GM21367 (cell line): ENCODE measurements around the gene FYN.
"Not testable (repeated sequence)": the region's sequence is repeated elsewhere in the genome, so short reads cannot be mapped to it uniquely, and the experiment has no call there.

Source experiments
- ATAC-seq: cut with Tn5 transposase; IDR thresholded peaks from one replicate; pipeline ENCODE4 v1.9.1; 2021; ENCODE audit not compliant: unreplicated experiment

Gene FYN

DNA sequence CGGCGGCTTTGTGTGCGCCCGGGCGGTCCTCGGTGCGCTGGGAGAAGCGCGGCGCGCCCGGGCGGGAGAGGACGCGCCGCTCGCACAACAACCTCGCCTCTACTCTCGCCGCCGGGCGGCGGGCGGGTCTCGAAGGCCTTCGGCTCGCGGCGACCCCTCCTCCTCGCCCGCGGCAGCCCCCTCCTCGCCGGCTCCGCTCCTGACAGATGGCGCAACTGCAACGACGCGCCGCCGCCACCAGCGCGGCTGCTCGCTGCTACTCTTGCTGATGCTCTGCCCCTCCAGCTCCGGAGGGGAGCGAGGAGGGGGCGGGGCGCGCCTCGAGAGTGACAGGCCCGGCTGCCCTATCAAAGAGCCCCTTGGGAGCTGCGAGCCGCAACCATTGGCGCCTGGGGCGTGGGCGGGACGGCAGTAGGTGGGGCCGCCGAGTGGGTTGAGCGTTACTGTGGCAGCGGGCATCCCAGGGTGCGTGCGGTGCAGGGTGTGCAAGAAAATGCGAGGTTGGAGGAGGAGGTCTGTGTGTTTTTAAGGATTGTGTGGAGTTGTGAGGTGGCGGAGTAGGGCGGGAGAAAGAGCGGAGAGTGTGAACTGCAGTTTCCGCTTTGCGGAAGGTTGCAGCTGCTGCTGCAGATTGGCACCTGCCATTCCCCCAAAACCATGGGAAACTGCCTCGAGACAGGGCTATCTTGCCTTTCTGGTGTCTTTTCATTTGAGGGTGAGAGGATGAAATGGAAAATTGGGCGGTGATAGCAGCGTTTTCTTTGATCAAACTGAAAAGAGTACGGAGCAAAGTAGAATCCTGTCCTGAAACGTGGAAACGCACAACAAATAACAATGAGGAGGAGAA, at the start of gene FYN:
FYN (minus strand) TSS at position 275 of the 847 bp plus-strand sequence. CDS start 153,401 bp downstream, outside the sequence.
- ATAC-seq: peak; percentile 93

DNA sequence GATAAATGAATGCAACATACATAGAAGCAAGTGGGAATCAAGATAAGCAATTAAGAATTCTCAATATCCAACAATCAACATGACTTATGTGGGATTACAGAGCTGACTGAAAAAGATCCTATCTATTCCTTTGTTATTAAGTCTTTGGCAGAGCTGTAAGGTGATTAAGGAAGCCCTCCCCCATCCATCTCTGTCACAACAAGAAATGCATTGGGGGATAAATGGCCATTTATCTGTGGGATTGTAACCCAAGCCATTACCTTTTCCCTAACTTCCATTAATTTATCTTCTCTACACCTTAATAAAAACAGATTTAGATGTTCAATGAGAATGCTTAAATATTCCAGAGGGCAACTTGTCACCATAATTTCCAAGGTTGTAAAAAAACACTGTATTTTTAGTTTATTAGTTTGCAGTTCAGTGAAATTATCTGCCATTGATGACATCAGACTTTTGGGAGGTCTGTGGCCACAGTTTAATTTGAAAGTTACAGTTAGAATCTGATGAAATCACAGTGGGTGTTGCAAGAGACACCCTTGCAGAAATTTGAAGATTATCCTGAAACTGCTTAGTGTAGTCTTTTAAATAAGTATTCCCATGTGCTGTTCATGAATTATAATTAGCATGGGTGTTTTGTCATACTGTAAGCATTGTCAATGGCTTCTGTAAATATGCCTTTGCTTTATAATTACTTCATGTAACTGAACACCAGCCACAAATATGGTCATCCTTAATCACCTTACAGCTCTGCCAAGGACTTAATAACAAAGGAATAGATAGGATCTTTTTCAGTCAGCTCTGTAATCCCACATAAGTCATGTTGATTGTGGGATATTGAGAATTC, 49.4 kb upstream of the FYN start:
- ATAC-seq: no peak

DNA sequence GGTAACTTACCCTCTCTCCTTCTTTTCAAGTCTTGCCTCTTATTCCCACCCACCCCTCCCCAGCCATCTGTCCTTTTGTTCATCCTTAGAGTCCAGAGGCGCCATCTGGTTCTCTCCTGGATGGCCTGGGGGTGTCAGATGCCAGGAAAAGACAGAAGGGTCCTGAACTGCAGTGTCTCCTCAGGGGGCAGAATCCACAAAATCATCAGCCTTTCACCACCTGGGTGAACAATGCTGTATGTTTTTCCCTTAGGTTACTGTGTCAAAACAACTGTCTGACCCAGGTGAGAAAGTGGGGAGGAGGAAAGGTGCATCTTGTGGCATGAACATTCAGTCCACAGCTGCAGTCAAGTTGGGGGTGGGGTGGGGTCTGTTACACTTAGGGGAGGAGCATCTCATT, 47.9 kb upstream of the FYN start:
- no peak for ATAC-seq

DNA sequence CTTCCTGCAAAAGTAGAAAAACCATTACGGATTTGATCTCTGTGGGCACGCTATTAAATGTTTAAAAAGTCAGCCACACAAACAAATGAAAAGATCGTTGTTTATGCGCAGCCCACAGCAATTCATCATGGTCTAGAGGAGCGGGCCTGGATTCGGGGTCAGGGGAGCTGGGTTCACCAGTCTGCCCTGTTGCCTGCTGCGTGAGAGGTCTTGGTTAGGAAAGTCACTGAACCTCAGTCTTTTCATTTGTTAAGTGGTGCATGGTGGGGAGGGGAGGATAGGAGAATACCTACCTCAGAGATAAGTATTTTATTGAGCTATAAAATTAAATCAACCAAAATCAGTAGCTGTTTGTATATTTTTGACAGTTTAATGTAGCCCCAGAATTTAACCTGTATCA, 47.3 kb upstream of the FYN start:
- ATAC-seq: no peak

DNA sequence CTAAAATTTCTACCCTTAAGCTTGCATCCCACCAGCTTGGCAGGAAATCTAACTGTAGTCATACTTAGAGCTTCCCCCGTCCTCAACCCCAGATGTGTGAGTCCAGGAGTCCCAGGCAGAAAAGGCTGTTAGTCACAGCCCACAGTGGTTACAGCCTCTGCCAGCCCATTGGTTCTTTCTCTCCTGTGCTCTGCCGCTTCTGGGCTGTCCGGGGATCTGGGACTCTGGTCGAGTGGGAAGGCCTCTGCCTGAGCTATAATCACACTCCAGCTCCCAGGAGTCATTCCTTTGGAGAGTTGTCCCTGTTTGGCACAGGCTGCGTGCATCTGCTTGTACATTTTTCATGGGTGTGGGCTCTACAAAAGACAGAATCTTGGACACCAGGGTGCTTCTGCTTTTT, 45.6 kb upstream of the FYN start:
- ATAC-seq: no peak

DNA sequence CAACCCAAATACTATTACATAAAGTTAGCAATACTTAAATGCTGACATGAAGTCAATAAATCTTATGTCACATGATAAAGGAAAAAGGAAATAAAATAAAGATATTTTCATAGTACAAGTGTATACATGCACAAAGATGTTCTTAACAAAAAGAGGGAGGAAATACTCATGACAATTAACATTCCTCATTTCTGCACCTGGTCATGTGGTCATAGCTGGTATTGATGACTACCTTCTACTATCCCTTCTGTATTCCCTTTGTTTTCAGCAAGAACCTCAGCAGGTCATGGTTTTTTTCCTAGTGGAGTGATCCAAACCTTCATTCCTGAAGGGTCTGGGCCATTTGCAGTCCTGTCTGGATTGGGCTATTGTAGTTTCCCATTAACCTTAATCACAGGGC, 43.5 kb upstream of the FYN start:
- no peak for ATAC-seq

DNA sequence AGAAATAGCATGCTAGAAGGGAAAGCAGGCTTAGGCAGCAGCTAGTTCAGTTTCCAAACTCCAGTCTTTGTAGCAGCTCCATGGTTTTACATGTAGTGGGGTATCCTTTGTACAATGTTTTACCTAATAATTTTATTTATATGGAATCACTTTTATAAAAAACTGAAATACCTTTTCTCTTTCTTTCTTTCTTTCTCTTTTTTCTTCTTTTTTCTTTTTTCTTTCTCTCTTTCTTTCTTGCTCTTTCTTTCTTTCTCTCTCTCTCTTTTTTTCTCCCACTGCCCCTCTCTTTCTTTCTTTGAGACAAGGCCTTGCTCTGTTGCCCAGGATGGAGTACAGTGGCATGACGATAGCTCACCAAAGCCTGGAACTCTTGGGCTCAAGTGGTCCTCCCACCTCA, 41.4 kb upstream of the FYN start:
- ATAC-seq: no peak

DNA sequence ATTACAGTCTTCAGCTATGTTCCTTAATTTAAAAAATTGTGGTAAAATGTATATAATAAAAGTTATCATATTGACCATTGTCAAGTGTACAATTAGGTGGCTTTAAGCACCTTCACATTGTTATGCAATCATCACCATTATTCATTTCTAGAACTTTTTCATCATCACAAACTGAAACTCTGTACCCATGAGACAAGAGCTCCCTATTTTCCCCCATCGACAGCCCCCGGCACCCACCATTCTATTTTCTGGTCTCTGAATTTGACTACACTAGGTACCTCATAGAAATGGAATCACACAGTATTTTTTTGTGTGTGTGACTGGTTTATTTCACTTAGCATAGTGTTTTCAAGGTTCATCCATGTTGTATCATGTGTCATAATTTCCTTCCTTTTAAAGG, 39.7 kb upstream of the FYN start:
- no peak for ATAC-seq

DNA sequence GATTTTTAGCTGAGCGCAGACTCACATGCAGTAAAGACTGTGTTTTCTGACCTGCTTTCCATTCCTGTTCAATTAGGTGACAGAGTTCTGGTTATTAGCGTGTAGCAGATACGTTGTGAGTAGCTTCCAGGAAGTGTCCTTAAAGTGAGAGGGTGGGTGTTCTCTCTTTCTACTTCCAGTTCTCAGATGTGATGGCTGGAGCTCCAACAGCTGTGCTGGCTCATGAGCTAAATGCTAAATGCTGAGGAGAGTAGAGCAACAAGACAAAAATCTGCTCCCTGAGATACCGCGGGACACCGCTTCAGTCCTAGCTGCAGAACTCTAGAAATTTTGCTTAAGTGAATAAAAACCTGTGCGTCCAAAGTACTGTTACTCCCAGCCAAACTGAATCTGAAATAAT, 38.2 kb upstream of the FYN start:
- ATAC-seq: no peak

DNA sequence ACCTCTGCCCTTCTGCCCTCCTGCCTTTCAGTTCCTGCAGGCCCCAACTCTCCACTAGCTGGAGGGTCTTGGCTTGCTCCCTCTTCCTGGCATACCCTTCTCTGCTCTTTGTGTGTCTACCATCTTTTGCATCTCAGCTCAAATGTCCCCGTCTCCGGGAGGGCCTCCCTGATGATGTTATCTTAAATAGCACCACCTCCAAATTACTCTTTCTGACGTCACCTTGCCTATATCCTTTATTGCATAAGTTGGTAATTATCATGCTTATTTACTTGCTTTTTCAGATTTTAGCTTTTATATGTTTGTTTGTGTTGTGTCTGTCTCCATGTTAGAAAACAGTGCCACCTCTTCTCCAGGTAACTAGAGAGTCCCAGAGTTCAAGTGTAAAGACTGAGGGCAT, 36.0 kb upstream of the FYN start:
- ATAC-seq: no peak

DNA sequence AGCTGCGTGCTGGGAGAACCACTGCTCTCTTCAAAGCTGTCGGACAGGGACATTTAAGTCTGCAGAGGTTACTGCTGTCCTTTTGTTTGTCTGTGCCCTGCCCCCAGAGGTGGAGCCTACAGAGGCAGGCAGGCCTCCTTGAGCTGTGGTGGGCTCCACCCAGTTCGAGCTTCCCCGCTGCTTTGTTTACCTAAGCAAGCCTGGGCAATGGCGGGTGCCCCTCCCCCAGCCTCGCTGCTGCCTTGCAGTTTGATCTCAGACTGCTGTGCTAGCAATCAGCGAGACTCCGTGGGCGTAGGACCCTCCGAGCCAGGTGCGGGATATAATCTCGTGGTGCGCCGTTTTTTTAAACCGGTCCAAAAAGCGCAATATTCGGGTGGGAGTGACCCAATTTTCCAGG, 35.1 kb upstream of the FYN start:
- not testable (repeated sequence) for ATAC-seq

DNA sequence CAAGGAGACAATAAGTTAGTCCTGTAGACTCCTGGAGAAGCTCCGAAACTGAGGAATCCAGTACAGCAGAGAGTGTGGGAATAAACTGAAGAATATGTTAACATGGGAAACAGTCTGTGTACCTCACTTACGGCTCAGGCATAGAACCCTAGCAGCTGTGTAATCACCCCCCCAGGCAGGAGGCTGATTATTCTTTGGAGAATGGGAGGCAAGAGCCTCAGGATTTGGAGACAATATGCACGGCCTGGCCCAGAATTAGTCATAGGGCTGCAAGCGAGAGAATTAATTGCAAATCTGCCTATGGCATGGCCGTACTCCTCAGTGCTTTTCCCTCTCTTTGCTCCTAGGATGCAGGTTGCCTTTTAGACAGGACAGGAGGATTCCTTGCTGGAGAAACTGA, 27.5 kb upstream of the FYN start:
- no peak for ATAC-seq

DNA sequence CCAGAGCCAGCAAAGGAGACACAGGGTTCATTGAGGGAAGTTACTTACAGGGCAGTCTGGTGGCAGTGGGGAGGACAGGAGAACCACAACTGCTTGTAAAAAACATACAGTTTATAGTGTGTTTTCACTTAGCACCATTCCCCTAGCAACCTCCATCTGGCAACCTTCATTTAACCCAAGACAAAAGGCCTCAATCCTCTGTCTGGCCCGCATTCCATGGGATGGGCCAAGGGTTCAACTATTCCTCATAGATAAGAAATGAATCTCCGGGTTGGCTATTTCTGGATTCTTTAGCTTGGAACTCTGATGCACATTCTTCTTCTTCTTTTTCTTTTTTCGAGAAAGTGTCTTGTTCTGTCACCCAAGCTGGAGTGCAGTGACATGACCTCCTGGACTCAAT, 26.3 kb upstream of the FYN start:
- ATAC-seq: no peak

DNA sequence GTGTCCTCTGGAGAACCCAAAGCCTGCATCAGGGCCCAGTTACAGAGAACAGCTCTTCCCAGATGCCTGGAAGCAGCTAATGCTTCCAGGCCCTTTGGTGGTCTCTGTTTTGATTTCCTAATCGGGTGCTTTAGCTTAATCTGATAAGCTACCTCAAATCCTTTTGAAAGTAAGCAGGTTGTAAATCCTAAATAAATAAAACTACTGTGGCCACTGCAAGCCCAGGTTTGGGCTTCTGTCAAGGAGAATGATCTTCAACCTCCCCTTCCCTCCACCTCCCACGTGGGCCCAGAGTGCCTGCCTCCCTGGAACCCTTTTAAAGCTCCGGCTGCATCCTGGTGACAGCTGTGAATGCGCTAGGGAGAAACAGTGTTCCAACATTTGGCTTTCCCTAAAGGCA, 25.2 kb upstream of the FYN start:
- ATAC-seq: no peak

DNA sequence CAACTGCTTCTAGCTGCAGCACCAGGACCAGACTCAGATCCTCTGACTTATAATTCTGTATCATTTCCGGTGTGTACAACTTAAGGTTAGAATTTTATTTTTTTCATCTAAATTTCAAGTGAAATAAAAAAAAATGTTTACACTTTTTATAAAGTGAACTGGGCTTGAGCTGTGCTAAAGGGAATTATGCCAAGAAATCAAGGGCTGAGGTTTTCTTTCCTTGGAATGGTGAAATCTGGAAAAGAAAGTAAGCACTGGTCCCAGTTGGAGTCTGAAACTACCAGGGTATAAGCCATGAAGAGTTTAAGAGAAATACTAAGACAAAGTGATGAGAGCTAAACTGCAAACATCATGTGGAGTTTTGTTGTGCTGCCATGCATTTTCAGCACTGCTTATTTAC, 21.7 kb upstream of the FYN start:
- no peak for ATAC-seq

DNA sequence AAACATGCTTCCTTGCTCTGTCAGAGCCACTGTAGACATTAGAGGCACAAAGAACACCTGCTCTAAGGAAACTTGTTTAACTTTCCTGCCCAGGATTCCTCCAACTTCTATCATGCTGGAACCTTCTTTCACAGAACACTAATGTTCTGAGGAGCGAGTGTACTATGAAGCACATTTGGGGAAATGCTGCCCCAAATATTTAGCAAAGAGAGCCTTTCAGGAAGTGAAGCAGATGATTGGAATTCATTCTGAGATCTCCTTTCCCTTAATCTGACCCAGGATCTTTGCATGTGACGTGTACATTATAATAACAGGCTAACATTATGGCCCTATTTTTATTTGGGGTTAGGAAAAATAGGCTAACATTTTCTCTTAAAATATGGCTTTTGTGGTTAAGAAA, 21.0 kb upstream of the FYN start:
- no peak for ATAC-seq

DNA sequence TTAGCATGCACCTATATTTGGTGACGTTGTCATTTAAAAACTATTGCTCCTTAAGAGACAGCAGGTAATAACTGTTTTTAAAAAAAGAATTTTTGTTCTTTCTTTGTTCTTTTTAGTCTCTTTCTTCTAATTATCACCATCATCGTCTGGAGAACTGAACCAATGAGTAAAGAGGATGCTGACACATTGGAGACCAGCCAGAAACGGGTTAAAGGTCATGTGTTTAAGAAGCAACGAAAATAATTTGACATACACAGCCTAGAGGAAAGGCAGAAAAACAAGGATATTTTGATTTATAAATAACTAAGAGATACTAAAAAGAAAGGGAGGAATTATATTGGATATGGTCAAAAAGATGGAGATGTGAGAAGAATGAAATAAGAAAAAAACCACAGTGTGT, 19.2 kb upstream of the FYN start:
- ATAC-seq: no peak

DNA sequence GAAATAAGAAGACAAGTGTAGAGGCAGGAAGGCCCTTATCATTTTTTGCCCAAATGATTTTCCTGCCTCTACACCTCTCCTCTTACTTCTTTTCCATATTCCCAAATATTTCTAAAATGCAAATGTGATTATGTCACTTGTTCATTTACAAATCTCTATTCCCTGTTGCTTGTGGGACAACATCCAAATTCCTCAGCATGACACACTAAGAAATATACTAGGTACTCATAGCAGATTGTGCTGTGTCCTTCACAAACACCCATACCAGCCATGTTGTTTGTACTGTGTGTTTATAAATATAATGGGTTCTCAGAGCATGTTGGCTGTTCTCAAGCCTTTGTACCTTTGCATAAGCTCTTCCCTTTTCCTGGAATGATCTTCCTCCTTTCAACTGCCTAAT, 17.7 kb upstream of the FYN start:
- ATAC-seq: no peak

DNA sequence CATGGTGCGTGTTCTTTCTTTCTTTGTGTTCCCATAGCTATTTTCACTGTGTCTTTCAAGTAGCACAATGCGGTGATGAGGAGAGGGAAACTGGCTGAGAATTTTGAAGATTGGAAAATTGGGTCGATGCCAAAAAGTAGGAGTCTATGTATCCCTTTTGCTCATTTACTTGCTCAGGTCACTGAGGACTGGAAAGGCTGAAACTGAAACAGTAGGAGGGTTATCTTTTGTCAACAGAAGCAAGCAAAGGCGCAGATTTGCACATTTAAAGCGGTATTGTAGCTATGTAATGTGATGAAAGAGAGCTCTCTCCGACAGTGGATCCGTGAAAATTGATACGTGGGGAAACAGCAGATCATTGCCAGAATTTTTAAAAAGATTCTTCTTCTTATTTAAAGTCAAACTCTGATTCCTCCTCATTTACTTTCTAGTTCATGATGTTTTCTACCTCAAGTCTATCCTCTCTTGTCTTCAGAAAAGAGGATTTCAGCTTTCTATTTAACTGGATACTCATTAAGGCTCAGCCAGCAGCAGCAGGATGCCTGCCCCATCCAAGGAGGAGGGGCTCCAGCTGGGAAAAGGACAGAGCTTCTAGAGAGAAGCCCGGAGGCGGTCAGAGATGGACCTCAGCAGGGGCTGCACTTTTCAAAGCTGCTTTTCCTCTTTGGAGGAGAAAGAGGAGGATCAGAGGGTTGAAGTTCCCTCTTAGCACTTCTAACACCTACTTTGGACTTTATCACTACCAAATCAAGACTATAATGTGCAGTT, 15.9 kb upstream of the FYN start:
- ATAC-seq: no peak

DNA sequence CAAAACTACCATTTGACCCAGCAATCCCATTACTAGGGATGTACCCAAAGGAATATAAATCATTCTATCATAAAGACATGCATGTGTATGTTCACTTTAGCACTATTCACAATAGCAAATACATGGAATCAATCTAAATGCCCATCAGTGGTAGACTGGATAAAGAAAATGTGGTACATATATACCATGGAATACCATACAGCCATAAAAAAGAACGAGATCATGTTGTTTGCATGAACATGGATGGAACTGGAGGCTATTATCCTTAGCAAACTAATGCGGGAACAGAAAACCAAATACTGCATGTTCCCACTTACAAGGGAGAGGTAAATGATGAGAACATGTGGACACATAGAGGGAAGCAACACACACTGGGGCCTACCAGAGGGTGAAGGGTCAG, 13.5 kb upstream of the FYN start:
- ATAC-seq: not testable (repeated sequence)

DNA sequence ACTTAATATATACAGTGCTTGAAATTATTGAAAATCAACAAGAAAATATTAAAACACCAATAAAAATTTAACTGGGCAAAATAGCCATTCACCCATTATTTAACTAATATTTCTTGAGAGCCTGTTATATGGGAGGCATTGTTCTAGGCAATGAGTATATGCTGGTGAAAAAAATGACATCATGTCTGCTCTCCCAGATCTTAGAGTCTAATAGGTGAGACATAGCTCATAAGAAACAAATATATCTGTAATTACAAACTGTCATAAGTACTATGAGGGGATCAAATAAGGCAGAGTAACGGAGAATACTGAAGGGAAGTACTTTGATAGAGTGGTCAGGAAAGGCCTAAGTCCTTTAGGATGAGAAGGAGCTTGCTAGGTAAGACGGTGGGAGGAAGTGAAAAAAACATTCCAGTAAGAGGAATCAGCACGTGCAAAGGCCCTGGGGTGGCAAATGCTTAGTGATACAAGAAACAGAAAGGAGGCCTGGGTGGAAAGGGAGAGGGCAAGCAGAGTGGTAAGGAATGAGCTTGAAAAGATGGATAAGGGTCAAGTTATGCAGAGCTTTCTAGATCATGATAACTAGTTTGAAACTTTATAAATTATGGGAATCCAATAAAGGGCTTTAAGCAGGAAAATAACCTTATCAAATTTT, 12.2 kb upstream of the FYN start:
- ATAC-seq: no peak
